ENCODE results near the gene BCAS3.

The BCAS3 gene

DNA sequence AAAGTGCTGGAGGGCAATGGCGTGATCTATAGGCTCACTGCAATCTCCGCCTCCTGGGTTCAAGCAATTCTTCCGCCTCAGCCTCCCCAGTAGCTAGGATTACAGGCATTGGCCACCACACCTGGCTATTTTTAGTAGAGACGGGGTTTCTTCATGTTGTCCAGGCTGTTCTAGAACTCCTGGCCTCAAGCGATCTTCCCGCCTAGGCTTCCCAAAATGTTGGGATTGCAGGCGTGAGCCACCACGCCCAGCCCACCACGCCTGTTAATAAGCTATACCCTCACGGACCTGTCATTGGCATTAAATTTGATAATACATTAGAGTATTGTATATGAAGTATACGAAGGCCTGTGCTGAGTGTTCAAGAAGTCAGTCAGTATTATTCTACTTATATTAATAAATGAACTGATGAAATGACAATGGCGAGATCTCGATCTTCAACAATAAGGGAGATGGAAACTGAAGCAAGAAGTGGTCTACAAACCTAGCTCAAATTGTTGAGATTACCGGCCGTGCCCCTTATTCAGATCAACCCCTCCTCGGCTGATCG lies 818 bp upstream of the BCAS3 start:
- no peak for DNase-seq

DNA sequence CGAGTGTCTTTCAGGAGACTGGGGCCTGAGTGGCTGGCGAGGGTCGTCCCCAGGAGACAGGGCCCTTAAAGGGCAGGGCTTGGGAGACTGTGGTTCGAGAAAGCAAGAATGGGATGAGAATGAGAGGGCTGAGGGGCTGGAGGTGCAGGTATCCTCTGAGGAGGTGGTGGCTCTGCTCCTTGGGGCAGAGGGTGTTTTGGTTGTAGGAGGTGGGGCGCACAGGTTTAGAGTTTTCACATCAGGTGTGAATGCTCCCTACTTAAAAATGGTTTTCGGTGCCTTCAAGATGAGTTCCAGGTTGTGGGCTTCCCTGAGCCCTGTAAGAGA lies 430 bp downstream of the BCAS3 start:
- no peak for DNase-seq

- no peak for DNase-seq
These were observed 1.6 kb downstream of the BCAS3 start for GRCh38 chr17:60679287-60679686.

- no peak for DNase-seq
These were observed 3.1 kb downstream of the BCAS3 start for GRCh38 chr17:60680754-60681153.

- DNase-seq = no peak
These were observed 7.8 kb downstream of the BCAS3 start for GRCh38 chr17:60685437-60685836.

DNA sequence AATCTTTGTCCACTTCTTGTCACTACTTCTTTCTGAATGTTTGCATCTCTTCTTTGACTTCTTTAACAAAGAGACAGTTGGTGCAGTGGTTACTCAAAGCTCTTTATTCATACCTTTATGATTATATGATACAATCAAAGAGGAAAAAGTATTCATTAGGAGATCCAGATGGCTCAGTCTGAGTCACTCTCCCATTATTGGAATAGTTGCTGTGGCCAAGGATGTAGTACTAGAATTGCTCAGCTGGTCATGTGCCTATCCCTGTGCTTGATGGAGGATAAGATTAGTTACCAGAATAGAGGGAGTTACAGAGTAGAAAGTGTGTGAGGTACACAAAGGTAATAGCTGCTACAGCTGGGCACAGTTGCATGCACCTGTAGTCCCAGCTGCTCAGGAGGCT lies 18.3 kb downstream of the BCAS3 start:
- DNase-seq = no peak

GRCh38 chr17:60699090-60699489 lies 21.4 kb downstream of the BCAS3 start:
- DNase-seq = no peak

- DNase-seq = no peak
These were observed 26.5 kb downstream of the BCAS3 start for GRCh38 chr17:60704170-60704569.

DNA sequence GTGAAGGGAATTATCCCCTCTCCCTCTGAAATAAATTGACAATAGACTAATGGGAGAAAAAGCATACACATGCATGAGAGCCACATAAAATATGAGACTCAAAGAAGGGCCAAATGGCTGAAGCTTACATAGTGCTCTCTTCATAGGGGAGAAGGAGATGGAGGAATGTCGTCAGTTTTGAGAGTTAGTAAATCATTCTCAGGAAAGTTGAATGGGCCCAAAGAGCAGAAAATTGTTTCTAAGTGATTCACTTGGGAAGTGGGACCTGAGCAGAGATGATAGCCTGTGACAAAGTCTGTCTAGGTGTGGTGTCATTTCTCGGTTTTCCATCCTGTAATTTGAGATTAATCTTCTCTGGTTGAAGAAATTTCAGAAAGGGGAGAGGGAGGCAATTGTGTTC lies 35.0 kb downstream of the BCAS3 start:
- no peak for DNase-seq

- DNase-seq = no peak
These were observed 36.0 kb downstream of the BCAS3 start for GRCh38 chr17:60713608-60714007.

DNA sequence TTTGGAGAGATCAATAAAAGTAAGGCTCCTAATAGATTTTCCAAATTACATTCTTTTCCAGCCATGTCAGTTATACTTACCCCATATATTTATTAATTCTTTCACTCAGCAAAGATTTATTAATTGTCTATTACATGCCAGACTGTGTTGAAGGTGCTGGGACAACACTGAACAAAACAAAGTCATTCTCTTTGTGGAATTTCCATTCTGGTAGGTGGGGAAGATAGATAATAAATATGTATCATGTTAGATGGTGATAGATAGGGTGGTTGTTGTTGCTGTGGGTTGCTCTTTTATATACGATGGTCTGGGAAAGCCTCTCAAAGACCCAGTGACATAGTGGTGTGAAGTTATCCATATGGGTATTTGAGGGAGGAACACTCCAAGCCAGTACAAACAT lies 39.1 kb downstream of the BCAS3 start:
- no peak for DNase-seq

DNA sequence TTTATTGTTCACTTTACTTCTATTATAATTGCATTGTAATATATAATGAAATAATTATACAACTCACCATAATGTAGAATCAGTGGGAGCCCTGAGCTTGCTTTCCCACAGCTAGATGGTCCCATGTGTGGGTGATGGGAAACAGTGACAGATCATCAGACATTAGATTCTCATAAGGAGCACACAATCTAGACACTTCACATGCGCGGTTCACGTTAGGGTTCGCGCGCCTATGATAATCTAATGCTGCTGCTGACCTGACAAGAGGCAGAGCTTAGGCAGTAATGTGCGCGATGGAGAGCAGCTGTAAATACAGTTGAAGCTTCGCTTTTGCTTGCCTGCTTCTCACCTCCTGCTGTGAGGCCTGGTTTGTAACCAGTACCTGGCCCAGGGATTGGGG lies 40.2 kb downstream of the BCAS3 start:
- DNase-seq = no peak

GRCh38 chr17:60720763-60721531 lies 43.3 kb downstream of the BCAS3 start:
- DNase-seq = no peak

- no peak for DNase-seq
These were observed 47.0 kb downstream of the BCAS3 start for GRCh38 chr17:60724647-60725046.

DNA sequence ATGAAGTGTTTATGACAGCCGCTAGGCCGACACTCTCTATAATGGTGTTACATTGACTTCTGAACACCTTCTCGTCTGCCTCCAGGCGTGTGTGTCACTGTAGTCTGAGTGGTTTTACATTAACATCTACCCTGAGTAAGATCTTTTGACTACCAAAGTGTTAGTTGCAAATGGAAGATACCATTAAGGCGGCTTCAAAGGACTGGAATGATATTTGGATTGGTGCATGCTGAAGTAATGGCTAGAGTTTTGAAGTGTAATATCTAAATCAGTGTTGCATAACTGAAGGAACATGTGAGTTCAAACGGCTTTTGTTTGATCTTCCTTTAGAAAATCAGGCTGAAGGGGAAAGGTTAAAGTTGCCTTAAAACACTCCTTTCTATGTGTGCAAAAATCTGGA lies 52.2 kb downstream of the BCAS3 start:
- DNase-seq = no peak

GRCh38 chr17:60730273-60730672 lies 52.6 kb downstream of the BCAS3 start:
- DNase-seq = no peak

GRCh38 chr17:60738287-60738686 lies 60.6 kb downstream of the BCAS3 start:
- no peak for DNase-seq

DNA sequence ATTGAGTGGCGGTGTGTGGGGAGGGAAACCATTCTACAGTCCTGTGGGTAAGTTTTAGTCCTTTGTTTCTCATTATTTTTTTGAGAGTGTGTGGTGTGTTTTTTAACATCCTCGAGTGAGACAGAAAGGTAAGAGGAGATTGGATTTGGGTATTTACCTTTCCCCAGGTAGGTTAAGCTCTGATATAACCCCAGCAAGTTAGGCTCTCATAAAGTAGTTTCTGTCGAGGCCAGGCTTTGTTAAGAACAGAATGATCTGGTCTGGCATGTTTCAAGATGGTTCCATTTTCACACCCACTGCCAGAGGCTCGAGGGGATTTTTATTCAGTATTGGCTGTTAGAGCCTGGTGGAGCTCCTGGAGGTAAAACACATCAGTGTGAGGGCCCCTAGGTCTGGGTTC lies 62.9 kb downstream of the BCAS3 start:
- no peak for DNase-seq

DNA sequence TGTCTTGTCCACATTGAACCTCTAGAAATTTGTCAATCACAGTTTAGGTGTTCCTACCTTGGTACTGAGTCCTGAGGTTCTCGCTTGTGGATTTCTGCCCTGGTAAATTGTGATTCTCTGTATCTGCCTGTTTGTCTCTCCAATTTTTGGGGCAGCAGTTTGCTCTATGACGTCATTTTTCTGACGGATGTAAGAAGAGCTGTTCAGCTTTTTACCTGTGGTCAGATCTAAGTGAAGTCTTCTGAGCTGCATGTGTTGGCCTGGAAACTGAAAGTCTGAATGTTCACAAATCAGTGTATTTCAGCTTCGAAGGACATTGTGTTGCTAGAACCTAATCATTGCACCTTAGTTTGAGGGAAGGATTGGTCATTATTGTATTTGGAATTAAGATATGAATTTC lies 63.4 kb downstream of the BCAS3 start:
- DNase-seq = no peak

- DNase-seq = no peak
These were observed 65.6 kb downstream of the BCAS3 start for GRCh38 chr17:60743282-60743681.

- DNase-seq = no peak
These were observed 66.1 kb downstream of the BCAS3 start for GRCh38 chr17:60743799-60744198.

DNA sequence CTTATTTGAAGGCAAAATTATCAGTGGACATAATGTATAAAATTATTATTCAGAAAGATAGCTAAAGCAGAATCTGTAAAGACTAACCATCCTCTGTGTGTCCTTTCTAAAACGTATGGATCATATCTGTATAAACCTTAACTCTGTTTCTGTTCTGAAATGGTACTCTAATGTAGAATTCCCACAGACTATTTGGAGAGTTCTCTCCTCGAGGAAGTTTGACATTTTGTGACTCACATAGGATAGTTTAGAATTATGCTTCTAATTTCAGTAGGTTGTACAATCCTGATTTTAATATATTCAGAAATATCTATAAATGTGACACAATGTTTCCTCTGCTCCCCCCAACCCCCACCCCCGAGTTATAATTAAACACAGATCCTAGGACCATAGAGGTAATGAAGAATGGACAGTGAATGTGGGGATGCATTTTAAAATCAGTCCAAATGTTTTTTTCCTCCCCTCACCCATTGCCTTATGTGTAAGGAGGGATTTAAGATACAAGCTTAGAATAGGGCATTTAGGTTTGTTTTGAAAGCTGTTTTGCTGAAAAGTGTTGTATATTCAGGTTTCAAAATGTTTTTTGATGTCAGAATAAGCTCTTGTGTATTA lies 66.8 kb downstream of the BCAS3 start:
- no peak for DNase-seq

- no peak for DNase-seq
These were observed 67.9 kb downstream of the BCAS3 start for GRCh38 chr17:60745544-60745943.

DNA sequence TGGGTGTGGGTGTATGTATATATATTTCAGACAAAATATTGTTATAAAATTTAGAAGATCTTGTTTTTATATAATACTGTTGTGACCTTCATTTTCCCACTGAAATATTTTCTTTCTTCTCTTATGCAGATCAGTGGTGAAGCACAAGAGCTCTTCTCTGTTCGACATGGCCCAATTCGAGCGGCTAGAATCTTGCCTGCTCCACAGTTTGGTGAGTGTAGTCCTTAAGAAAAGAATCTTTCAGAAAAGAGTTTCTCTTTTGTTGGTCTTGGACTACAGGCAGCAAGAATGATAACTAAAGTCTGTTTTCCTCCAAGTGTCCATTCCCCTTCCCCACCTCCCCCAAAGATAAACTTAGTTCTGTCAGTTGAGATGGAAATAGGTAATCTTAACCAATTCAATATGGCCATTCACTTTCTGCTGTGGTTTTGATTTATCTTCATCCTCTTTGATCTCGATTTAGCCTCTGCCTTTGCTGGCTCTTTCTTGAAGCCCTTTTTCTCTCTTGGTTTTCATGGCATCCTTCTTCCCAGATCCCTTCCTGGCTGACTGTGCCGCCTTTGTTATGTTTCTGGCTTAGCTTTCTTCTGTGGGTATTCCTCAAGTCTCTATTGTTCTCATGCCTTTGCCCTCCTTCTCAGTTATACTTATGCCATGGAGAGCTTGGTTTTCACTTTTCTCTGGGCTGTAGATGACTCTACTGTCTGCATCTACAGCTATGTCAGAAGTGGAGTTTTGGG lies 69.6 kb downstream of the BCAS3 start:
- DNase-seq = no peak

Measured in activated CD4-positive, alpha-beta T cell treated with anti-CD3 and anti-CD28 coated beads for 1 hour (primary cell).